Activated CD8-positive, alpha-beta memory T cell treated with anti-CD3 and anti-CD28 coated beads for 4 hours (primary cell): ENCODE data around the gene FAAH2.
"Not testable (repeated sequence)": the region's sequence is repeated elsewhere in the genome, so short reads cannot be mapped to it uniquely, and the experiment has no call there.

Experiments
- DNase-seq, 2 donors: peaks; one replicate each; pipeline ENCODE4 v3.0.0-alpha.2; 2020; ENCODE audit warnings: low read depth in 2 of 2

FAAH2 gene, protein sequence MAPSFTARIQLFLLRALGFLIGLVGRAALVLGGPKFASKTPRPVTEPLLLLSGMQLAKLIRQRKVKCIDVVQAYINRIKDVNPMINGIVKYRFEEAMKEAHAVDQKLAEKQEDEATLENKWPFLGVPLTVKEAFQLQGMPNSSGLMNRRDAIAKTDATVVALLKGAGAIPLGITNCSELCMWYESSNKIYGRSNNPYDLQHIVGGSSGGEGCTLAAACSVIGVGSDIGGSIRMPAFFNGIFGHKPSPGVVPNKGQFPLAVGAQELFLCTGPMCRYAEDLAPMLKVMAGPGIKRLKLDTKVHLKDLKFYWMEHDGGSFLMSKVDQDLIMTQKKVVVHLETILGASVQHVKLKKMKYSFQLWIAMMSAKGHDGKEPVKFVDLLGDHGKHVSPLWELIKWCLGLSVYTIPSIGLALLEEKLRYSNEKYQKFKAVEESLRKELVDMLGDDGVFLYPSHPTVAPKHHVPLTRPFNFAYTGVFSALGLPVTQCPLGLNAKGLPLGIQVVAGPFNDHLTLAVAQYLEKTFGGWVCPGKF

DNA sequence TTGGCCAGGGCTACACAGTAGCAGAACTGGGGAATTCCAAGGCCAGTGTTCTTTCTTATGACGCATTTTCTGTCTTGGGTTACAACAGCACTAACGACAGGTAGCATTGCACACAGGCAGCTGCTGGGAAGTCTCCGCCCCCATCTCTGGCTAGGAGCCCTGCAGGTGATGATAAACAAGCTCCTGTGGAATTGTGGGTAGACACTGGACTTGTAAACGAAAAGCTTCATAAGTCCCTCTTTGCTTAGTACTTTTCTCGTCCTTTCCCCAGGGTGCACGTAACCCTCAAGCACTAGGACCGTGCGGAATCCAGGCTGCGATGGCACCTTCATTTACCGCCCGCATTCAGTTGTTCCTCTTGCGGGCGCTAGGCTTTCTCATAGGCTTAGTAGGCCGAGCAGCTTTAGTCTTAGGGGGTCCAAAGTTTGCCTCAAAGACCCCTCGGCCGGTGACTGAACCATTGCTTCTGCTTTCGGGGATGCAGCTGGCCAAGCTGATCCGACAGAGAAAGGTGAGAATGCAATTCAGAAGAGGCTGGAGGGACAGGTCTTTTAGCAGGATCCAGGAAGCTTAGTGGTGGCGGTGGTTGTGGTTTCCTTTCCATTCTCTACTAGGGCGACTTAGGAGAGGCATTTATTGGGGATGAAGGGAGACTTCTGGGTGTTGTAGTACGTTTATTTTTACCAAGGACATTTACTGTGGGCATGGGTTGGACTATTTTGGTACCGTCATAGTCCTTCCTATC is at the start of gene FAAH2:
TSS of gene FAAH2 (plus strand) at position 200 of the 745 bp plus-strand sequence. CDS start at position 320, 120 bp downstream.
- peak in 1 of 2 donors; percentile 25 for DNase-seq

DNA sequence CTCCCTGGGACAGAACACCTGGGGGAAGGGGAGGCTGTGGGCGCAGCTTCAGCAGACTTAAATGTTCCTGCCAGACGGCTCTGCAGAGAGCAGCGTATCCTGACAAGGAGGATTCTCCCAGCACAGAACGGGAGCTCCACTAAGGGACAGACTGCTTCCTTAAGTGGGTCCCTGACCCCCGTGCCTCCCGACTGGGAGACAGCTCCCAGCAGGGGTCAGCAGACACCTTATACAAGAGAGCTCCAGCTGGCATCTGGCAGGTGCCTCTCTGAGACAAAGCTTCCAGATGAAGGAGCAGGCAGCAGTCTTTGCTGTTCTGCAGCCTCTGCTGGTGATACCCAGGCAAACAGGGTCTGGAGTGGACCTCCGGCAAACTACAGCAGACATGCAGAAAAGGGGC is 44.5 kb upstream of the FAAH2 start:
- no peak for DNase-seq

DNA sequence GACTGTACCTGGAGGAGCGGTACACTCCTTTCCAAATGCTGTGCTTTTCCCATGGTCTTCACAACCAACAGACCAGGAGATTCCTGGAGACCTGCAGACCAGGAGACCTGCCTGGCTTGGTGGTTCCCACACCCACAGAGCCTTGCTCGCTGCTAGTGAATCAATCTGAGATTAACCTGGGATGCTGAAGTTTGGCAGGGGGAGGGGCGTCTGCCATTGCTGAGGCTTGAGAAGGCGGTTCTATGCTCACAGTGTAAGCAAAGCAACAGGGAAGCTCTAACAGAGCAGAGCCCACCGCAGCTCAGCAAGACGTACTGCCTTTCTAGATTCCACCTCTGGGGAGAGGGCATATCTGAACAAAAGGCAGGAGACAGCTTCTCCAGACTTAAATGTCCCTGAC is 34.5 kb upstream of the FAAH2 start:
- no peak for DNase-seq

DNA sequence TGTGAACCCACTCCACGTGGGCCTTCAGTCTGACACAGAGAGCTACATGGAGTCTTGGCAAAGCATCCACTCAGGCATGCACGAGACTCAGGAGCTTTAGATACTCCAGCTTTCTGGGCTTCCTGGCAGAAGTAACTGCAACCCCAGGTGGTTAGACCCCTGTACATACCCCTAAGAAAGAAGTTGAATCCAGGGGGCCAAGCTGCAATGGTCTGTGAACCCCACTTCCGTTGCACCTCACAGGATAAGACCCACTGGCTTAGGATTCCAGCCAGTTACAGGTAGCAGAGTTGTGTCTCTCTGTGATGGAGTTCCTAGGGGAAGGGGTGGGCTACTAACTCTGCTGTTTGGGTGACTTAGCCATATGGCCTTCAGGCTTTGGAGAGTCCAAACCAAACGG is 21.4 kb upstream of the FAAH2 start:
- no peak for DNase-seq

DNA sequence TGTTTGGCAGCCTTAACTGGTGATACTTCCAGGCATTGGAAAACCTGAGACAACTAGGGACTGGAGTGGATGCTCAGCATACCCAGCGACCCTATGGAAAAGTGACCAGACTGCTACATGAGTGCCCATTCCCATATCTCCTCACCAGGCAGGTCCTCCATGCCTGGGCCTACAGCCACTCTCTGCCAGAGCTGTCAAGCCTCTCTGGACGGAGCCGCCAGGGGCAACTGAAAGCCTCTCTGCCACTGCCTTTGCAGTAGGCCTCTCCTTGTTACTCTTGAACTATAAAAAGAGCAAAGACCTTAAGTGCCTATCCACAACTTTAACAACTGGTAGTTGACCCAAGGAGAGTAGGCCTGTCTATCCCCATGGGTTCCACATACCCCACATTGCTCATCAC is 20.2 kb upstream of the FAAH2 start:
- no peak for DNase-seq

DNA sequence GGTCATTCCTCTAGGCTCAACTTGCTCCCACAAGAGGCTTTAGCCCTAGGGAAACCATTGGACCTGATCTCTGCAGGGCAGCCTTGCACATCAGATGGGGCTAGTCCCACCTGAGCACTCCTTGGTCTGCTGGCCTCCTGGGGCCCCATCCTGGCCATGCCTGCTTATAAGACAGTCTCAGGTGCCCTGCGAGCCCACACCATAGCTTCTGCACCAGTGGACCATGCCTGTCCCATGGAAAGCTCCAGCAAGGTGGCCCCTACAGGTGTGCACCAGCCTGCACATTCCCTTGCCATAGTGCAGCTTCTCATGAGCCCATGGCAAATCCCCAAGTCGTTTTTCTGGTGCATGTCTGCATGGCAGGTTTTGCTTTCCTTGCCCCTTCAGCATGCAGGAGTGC is 19.6 kb upstream of the FAAH2 start:
- no peak for DNase-seq

DNA sequence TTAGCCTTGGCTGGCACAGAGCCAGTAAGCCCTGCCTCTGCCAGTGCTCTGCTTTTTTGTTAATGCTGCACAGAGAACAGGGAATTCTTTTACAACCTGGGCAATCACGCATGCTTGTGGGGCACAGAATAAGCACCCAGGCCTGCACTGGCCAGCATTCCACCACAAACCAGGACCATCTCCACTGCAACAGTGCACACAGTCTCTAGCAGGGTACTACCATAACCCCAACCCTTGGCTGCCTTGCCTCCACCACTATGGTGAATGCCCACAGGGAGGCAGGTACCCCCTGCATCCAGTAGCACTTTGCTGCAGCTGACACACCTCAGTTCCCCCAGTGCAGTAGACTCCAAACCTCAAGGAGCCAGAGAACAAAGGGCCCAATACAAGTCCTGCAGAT is 19.2 kb upstream of the FAAH2 start:
- DNase-seq = no peak

DNA sequence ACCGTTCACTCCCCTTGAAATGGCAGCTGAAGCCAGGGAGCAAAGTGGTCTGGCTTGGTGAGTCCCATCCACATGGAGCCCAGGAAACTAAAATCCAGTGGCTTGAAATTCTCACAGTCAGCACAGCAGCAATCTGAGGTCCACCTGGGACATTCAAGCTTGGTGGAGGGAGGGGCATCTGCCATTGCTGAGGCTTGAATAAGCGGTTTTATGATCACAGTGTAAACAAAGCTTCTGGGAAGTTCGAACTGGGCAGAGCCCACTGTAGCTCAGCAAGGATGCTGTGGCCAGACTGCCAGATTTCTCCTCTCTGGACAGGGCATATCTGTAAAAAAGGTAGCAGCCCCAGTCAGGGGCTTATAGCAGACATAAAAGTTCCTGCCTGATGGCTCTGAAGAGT is 15.5 kb upstream of the FAAH2 start:
- DNase-seq = no peak

DNA sequence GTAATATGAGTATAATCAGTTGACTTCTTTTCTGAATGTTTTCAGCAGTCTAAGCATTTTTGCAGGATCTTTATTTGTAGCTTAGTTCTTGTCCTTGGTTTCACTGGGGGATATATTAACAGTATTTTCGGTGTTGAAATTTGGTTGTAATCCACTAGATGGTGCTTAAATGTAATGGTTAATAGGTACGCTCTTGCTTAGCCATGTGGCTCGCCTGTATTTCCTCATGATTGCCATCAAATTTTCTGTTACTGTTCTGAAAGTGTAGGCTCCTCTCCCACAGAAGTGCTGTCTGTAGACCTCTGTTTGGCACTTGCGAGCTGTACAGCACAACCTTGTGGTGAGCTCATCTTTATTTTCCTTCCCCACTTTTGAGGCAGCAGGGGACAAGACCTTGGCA is 3.9 kb upstream of the FAAH2 start:
- no peak for DNase-seq

DNA sequence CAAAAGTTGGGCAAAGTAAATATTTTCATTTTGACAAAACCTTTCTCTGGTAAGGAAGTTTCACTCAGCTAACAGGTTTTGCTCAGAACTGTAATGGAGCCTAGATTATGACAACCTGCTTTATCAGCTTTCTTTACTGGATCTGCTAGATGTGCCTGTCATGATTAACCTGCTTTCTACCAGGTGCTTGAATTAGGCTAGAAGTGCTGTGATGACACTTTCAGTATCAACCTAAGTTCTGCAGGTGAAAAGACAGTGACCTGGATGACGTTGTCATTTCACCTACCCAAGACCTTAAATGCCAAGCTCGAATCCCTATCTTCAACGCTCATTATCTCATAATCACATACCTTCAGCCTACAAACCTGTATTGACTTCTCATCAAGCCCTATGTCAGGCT is 1.5 kb upstream of the FAAH2 start:
- no peak for DNase-seq

DNA sequence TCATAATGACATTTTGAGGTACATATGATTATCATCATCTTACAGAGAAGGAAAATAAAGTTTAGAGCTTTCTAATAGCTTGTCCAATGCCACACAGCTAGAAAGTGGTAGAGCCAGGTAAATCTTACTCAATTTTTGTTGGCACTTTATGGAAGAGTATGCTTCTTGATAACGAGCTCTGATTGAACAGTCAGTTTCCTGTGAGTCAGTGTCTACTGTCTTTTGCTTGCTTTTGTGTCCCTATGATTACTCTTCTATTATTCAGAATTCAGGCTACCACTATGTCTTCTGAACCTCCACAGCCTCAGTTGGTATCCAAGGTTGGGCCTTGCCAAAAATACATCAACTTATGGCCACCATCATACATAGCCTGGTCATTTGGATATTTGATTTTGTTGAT is 2.6 kb downstream of the FAAH2 start:
- no peak for DNase-seq

DNA sequence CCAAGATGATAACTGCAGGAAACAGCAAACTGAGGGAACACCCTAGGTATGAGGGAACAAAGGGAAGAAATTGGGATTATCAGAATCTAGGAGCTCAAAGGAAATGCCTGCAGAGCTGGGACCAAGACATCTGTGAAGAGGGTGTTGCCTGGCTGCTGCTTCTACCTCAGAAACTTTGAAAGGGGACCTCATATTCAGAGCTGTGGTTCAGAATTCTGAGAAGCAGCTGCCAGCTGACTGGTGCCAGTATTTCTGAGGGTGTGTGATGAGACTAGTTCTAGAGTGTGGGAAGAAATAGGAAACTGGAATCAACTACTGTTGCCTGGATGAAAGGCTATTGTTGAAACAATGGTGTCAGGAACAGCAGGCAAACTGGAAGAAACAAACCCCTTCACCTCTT is 8.5 kb downstream of the FAAH2 start:
- no peak for DNase-seq

DNA sequence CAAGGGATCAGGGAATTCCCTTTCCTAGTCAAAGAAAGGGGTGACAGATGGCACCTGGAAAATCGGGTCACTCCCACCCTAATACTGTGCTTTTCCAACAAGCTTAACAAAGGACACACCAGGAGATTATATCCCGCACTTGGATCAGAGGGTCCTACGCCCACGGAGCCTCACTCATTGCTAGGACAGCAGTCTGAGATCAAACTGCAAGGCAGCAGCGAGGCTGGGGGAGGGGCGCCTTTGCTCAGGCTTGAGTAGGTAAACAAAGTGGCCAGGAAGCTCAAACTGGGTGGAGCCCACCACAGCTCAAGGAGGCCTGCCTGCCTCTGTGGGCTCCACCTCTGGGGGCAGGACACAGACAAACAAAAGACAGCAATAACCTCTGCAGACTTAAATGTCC is 9.2 kb downstream of the FAAH2 start:
- DNase-seq = not testable (repeated sequence)

DNA sequence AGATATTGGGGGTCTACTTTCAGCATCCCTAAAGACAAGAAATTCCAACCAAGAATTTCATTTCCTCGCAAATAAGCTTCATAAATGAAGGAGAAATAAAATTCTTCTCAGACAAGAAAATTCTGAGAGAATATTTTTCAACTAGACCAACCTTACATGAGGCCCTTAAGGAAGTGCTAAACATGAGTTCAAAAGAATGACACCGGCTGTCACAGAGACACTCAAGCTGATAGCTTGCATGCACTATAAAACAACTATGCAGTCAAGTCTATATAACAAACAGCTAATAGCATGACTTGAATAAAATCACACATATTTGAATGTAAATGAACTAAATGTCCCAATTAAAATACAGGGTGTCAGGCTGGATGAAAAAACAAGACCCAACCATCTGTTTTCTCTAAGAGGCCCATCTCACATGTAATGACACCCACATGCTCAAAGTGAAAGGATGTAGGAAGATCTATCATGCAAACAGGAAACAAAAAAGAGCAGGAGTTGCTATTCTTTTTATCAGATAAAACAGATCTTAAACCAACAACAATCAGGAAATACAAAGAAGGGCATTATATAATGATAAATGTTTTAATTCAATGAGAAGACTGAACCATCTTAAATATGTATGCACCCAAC is 27.2 kb downstream of the FAAH2 start:
- DNase-seq = no peak

DNA sequence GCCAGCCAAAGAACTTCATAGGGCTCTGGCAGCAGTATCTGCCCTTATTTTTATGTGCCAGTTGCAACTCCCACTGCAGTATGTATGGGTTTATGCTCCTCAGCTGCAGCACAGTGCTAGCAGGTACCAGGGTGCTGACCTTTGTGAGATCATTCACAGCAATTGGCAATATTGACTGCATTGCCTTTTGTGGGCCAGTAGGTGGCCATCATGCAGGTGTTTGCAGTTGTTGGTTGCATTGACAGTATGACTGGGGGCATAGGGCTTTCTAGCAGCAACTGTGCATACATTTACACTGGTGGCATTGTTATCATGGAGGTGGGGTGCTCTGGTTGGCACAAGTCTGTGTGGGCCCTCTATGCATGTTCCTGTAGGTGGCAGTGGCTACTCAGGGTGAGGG is 42.5 kb downstream of the FAAH2 start:
- DNase-seq = no peak

DNA sequence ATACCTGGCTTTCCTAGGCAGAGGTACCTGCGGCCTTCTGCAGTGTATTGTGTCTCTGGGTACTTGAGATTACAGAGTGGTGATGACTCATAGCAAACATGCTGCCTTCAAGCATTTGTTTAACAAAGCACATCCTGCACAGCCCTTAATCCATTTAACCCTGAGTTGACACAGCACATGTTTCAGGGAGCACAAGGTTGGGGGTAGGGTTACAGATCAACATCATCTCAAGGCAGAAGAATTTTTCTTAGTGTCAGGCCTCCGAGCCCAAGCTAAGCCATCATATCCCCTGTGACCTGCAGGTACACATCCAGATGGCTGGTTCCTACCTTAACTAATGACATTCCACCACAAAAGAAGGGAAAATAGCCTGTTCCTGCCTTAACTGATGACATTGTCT is 49.3 kb downstream of the FAAH2 start:
- DNase-seq = not testable (repeated sequence)

DNA sequence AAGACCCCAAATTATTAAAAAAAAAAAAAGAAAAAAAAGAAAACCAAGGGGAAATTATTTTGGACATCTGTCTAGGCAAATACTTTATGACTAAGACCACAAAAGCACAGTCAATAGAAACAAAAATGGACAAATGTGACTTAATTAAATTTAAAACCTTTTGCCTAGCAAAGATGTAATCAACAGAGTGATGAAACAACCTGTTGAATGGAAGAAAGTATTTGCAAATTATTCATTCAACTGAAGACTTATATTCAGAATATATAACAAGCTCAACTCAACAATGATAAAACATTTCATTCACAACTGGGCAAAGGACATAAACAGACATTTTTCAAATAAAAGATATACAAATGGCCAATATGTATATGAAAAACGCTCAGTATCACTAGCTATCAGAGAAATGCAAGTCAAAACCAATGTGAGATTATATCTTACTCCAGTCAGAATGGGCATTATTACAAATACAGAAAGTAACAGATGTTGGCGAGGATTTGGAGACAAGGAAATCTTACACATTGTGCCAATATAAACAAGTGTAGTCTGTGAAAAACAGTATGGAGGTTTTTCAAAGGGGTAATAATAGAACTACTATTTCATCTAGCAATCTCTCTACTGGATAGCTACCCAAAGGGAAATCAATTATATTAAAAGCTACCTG is 67.1 kb downstream of the FAAH2 start:
- no peak for DNase-seq

DNA sequence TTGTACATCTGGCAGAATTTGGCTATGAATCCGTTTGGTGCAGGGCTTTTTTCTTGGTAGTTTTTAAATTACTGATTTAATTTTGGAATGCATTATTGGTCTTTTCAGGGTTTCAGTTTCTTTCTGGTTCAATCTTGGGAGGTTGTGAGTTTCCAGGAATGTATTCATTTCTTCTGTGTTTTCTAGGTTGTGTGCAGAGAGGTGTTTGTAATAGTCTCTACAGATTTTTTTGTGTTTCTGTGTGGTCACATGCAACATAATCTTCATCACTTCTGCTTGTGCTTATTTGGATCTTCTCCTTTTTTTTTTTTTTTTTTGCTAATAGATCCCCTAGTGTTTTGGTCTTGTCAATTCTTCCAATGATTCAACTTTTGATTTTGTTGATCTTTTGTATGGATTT is 77.6 kb downstream of the FAAH2 start:
- DNase-seq = no peak

DNA sequence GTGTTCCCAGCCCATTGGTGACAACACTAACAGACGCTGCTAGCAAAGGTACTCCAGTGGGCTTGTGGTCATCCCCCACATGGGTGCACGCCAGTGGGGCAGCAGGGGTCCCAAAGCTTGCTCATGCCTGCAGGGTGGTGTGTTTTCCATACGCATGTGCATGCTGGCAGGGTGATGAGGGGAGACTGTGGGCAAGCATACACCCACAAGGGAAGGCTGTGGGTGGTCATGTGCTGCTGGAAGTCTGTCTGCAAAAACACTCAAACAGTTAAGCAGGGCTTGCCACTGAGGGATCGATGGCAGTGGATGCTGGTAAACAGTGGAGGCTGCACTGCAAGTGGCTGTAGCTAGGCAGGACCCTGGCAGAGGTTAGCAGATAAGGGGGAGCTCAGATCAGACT is 79.9 kb downstream of the FAAH2 start:
- no peak for DNase-seq

DNA sequence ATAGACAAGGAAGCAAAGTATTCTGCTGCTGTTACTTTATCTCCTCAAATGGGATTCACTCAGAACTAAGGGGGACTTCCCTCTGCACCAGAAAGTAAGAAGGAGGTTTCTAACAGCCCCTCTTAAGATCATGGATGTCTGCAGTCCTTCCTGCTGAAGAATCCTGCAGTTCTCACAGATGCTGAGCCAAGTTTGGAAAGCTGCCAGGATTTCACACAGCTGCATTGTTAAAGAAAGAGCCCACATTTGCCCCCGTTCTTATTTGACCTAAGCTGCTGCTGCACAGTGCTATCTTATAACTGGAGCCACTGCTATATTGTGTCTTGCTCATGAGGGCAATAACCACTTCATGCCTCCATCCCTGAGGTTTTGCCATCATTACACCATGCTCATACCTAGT is 81.1 kb downstream of the FAAH2 start:
- DNase-seq = no peak

DNA sequence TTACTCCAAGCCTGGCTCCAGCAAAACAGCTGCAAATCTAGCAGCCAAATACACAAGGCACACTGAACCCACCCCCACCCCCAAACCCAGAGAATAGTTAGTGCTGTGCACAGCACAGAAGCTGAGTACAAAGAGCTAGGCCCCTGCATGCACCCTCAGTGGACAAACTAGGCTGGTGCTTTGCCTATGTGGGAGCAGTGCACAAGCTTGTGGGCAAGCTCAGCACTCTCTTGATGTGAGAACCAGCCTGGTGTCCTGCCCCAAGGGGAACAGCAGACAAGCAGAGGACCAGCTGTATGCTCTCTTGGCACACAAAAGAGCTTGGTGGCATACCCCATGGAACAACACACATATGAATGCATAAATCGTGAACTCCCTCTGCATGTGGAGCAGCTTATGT is 81.7 kb downstream of the FAAH2 start:
- DNase-seq = no peak

DNA sequence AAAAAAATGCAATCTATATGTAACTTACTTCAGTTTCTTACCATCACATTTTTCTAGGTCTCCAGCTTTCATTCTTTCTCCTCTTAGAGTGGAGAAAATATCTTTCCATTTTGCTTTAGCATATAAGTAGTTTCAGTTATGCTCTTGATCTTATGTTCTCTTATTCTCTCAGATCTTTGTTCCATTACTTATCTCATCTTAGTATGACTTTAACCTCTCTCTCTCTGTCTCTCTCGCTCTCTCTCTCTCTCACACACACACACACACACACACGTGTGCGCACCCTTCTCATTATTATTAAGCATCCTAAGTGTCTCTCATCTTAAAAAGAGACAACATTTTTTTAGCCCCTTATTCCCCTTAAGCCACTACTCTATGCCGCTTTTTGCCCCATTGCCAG is 92.8 kb downstream of the FAAH2 start:
- DNase-seq = no peak
